Activated gamma-delta T cell (primary cell): Measurements from ENCODE around the gene LUZP4.
"Not testable (repeated sequence)": the region's sequence is repeated elsewhere in the genome, so short reads cannot be mapped to it uniquely, and the experiment has no call there.

Experiments
- DNase-seq: peaks from one replicate; lab custom pipeline; 2025; lab: John Stamatoyannopoulos, UW
- total RNA-seq, 2 donors: gene quantifications; one replicate each; lab custom pipeline; 2026; lab: John Stamatoyannopoulos, UW

LUZP4 gene, protein sequence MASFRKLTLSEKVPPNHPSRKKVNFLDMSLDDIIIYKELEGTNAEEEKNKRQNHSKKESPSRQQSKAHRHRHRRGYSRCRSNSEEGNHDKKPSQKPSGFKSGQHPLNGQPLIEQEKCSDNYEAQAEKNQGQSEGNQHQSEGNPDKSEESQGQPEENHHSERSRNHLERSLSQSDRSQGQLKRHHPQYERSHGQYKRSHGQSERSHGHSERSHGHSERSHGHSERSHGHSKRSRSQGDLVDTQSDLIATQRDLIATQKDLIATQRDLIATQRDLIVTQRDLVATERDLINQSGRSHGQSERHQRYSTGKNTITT
- total RNA-seq, result 0 reads per million in 2 donors

DNA sequence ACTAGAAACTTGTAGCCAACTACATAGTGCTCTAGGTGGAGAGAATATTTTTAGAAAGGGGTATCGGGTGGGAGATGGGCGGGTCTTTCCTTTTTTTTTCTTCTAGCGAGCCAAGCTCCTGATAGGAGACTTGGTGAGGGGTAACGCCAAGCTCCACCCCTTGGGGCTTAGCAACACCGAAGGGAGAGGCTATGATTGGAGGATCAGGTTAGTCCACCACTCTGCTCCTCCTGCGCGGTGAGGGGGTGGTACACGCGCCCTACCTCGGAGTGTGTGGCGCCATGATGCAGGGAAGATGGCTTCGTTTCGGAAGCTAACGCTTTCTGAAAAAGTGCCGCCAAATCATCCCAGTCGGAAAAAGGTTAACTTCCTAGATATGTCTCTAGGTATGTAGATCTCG, at the start of gene LUZP4:
TSS of gene LUZP4 (plus strand) at position 251 of the 400 bp plus-strand sequence. CDS start at position 296, 45 bp downstream.
- no peak for DNase-seq

DNA sequence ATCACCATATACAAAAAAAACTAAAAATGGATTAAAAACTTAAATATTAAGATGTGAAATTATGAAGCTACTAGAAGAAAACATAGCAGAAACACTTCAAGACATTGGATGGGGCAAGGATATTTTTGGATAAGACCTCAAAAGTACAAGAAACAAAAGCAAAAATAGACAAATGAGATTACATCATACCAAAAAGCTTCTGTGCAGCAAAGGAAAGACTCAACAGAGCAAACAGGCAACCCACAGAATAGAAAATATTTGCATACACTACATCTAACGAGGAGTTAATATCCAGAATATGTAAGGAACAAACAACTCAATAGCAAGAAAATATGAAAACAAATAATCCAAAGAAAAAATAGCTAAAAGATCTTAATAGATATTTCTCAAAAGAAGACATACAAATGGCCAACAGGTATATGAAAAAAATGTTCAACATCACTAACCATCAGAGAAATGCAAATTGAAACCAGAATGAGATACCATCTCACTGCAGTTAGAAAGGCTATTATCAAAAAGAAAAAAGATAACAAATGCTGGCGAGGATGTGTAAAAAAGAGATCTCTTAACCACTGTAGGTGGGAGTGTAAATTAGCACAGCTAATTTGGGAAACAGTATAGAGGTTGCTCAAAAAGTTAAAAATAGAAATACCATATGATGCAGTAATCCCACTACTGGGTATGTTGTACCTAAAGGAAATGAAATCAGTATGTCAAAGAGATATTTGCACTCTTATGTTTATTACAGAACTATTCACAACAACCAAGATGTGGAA, 37.9 kb upstream of the LUZP4 start:
- no peak for DNase-seq

DNA sequence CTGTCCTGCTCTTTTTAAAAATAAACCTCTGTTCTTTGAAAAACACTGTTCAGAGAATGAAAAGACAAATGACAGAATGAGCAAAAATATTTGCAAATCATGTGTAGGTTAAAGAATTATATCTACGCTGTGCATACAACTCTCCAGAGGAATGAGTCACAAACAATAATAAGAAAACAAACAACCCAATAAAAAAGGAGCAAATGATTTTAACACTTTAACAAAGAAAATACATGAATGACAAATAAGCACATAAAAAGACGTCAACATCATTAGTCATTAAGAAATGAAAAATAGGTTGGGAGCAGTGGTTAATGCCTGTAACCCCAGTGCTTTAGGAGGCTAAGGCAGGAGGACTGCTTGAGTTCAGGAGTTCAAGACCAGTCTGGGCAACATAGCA, 34.5 kb upstream of the LUZP4 start:
- no peak for DNase-seq

DNA sequence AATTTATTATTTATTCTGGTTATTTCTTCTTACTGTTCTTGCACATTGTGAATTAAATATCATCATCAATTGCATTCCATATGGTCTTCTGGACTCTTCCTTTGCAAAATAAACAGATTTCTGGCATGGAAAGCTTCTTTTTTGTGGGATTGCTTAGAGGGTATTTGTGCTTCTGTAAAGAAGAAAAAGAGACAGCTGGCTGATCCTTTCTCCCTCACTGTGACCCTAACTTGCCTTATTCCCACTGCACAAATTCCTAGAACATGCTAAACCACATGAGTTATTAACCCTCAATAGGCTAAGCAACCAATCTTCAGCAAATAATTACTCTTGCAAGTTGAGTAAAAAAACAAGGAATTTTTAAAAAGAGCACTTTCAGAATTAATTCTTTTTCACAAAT, 31.8 kb upstream of the LUZP4 start:
- DNase-seq, result no peak

DNA sequence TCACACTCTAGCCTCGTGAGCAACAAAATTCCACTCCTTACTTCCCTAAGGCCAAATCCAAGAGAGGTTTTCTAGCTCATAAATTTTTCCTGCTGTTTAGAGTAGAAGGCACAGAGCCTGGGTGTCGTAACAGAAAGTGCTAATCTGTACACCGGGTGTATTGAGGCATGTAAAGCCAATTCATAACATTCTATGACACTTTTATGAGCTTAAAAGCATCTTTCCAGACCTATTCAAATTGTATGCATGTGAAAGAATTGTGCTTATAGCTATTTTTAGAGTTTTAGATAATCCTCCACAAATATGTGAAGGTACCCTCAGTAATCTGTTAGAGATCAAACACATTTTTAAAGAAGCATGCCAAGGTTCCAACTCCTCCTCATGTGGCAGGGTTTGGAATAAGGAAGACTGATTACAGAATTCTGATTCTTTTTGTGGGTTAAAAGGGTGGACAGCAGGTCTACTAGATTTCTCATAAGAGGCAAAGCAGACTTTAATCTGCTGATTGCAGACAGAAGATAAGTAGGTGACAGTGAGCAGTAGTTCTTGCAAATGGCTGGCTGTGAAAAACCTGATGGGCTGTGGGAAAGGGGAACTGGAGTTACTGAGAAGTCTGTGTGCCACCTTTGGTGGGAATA, 30.2 kb upstream of the LUZP4 start:
- no peak for DNase-seq

DNA sequence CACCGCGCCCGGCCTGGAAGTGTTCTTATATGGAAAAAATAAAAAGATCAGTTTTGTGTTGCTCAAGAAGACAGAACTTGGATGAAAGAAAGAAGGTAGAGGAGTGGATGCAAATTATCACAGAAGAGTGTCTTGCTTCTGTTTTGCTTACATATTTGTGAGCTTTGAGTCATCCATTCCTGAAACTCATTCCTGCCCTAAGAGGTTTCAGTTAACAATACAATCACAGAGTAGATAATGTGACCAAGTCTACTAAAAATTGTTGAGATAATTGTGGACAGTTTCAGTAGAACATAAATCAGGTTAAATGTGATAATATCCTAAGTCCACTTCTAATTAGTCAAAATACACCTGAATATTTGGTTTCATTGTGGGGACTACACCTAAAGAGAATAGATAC, 29.2 kb upstream of the LUZP4 start:
- DNase-seq, result no peak

DNA sequence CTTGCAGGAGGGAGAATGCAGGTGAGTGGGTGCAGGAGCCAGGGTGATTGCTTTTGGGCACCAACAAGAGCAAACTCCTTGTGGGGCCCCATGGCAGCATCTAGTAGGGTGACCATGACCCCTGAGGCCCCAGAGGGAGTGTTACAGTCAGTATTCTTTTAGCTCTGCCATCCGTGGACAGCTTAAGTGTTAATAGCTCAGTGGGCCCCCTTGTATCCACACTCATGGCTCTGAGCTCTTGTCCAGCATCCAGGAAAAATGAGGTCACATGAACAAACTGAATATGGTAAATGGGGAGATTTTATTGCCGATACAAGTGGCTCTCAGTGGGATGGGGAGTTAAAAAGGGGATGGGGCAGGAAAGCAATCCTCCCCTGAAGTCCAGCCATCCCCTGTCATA, 28.4 kb upstream of the LUZP4 start:
- no peak for DNase-seq

DNA sequence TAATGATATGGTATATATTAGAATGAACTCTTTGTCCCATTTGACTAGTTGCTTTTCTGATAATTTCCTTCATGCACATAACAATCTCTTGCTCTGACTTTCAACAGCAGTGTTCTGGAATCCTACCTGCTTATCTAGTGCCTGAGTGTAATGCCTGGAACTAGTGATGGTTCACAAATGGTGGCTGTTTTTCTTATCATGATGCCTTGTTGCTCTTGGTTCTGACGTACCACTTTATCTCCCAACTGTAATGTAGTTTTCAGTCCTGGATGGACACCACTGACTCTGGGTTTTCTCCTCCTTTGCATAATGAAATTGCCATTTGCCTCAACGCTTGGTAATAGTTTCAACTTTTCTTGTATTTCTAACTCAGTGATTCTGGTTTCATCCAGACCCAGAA, 25.5 kb upstream of the LUZP4 start:
- no peak for DNase-seq

DNA sequence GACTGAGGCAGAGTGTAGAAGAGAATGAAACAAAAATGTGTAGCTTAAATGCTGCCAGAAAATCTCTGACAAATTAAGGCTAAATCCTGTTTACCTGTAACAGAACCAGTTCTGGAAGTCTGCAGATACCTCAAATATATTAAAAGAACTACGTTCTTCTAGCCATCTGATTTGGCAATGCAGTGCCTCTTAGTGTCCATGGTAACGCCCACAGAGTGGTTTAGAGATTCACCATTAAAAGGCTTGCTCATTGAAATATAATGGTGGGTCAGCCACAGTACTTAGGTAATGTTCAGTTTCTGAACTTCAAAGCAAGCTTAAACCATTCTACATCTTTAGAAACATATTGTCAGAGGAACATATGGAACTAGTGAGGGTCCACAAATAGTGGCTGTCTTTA, 23.2 kb upstream of the LUZP4 start:
- DNase-seq, result no peak

DNA sequence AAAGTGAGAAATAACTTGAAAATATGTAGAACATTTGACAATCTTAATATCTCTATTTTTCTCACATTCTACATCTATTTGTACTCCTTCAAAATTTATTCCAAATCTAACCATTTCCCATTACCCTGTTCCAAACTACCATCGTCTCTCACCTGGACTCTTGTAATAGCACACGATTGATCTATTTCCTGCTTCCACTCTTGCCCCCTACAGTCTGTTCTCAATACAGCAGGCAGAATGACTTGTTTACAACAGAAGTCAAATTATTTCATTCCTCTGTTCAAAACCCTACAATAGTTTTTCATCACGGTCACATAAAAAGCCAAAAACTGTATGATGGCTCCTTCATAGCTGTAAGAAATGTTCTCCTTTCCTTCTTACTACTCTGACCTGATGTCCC, 21.1 kb upstream of the LUZP4 start:
- DNase-seq, result no peak

DNA sequence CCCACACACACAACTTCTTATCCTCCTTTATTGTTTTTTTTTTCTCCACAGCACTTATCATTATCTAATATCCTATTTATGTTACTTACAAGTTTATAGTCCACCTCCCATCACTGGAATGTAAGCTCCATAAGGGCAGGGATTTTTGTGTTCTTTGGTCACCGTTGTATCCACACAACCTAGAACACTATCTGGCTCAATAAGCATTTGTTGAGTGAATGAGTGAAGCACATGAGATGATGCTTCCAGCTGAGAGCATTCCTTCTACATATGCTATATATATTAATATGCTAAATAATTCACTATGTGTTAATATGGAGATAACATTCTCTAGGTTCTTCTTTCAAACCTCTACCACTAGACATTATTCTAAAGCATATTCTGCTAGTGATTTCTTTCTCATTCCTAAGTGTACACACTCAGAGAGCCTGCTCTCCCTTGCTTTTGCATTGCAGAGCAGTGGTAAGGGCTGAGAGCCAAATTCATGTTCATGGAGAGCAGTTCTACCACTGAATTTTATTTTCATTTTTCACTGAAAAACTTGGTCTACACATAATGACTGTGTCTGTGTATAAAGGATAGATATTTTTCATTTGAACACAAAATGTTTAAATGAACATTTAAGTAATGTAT, 20.3 kb upstream of the LUZP4 start:
- no peak for DNase-seq

DNA sequence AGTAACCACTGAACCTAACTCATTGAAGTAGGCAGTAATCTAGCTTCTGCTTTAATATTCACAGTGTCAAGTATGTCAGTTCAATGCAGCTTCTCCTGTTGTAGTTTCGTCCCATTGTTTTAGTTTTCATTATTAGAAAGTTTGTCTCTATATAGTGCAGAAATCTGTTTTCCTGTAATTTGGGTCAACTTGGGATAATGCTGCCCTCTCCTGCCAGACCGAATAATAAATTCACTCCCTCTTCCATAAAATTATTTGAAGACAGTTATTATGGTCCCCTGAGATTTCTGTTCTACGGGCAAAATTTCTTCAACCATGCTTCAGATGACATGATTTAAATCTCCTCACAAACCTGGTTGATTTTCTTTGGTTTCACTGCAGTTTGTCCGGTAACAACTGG, 4.6 kb upstream of the LUZP4 start:
- DNase-seq, result no peak

DNA sequence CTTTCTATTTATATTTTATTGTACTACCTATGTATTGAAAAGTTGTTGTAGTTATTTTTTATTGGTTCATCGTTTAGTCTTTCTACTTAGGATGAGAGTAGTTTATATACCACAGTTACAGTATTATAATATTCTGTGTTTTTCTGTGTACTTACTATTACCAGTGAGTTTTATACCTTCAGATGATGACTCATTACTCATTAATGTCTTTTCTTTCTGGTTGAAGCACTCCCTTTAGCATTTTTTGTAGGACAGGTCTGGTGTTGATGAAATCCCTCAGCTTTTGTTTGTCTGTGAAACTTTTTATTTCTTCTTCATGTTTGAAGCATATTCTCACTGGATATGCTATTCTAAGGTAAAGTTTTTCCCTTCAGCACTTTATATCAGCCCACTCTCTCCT, 7.7 kb downstream of the LUZP4 start:
- DNase-seq, result no peak

DNA sequence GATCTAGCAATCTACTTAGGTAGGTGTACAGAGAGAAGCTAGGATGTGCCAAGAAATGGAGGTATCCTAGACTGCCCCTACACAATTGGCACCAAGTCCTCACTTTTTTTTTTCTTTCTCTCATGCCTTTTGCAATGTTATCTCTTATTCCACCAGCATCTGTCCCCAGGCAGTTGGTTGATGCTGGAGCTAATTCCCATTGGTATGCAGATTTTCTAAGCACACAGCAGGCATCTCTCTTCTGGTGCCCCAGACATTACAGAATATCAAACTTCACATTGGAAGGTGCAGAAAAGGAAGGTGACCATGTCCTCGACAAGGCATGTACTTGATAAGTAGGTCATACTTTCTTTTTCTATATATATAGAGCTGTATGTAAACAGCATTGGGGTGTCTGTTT, 21.6 kb downstream of the LUZP4 start:
- DNase-seq, result no peak

DNA sequence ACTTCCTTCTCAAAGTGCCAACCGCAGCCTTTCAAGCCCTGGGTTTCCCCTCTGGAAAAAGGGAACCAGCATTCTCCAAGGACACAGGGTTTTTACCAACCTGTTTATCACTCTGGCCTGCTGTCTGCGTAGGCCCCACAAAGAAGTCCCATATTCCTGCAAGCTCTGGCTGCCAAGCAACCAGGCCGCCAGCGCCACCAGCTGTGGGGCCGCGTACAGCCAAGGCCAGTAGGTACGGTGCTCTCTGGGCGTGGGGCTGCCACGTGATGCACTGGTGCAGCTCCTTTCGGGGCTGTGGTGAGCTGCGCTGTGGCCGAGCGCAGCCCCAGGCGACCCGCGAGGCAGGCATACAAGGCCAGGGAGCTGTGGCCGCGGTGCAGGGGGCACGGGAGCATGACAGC, 22.1 kb downstream of the LUZP4 start:
- no peak for DNase-seq

DNA sequence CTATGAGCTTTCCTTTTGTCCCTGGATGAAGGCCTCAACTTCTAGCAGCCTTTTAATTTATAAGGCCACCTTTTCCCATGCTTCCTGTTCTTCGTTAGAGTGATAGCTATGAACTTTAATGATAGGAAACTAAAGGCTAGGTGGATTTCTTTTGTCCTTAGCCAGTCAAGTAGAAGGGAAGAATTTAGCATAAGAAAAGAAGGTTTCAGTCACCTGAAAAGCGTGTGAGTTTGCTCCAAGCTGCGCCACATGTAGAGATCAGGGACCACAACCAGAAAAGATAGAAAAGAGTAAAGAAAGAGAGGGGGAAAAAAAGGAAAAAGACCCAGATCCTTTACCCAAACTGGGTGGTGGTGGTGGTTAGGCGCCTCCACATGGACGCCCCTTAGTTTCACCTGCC, 28.6 kb downstream of the LUZP4 start:
- DNase-seq, result no peak

DNA sequence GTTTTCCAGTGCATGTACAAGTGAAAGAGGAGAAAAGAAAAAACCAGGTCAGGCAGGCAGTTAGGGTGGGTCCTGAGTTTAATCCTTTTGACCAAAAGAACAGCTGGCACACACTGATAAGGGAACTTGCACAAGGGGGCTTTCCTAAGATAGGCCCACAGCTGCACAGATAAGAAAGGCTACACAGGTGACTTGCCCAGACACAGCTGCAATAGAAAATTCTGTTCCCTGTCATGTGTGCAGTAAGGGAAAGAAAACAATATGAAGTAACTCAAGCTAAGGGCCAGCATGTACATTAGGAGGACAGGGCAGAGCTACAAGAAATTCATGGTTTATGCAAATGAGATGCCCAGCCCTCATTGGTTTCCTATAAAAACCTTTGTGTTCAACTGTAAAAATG, 32.9 kb downstream of the LUZP4 start:
- no peak for DNase-seq

DNA sequence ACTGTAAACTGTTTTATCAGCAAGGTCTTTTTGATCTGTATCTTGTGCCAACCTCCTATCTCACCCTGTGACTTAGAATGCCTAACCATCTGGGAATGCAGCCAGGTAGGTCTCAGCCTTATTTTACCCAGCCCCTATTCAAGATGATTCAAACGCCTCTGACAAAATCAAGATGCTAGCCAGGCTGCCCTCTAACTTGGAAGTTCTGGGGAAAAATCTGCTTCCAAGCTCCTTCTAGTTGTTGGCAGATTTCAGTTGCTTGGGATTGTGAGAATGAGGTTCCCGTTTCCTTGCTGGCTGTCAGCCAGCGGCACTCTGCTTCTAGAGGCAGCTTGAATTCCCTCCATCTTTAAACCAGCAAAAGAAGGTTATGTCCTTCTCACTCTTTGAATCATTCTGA, 34.7 kb downstream of the LUZP4 start:
- no peak for DNase-seq

DNA sequence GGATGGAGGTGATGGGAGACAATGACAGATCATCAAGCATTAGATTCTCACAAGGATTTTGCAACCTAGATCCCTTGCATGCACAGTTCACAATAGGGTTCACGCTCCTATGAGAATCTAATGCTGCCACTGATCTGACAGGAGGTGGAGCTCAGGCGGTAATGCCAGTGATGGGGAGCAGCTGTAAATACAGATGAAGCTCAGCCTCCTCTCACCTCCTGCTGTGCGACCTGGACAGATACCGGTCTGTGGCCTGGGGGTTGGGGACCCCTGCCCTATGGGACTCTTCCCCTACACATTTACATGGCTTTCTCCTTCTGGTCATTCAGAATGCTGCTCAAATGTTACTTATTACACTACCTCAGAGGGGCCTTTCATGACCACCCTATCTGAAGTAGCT, 39.8 kb downstream of the LUZP4 start:
- DNase-seq, result not testable (repeated sequence)

DNA sequence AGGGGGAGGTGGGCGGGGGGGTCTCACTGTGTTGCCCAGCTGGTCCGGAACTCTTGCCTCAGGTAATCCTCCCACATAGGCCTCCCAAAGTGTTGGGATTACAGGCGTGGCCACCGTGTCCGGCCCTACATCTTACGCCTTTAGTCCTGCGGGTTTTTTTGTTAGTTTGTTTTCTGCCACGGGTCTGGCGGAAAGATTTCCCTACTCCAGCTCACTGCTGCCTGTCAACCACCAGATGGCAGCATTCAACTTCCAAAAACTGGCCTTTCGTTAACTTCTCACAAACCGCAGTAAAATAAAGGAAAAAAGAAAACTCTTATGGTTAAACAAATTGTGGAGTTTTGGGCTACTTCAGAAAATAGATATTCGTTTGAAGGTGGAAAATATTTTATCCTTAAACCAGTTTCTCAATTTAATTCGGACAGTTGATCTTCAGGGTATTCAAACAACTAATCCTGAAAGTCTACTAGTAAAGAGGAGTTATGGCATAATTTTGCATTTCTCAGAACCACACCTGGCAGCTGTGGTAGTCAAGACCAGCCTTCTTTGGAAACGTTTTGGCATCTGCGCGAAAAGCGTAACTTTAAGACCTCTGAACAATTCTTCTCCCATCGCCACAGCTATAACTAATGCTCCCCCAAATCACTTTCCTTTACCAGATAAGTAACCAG, 41.1 kb downstream of the LUZP4 start:
- DNase-seq, result no peak

DNA sequence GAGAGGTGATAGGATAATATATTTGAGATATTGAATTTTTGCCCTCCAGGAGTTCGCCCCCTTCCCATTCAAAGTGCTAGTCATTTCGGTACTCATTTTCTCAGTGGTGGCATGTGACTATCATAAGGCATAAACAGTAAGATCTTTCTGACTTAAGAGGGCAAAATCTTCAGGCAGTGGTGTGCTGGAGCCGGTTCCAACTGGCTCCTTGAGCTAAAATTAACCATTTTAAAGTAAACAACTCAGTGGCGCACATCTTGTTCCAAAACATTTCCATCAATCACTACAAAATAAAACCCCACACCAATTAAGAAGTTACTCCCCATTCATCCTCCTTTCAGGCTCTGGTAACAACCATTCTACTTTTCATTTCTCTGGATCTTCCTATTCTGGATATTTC, 43.3 kb downstream of the LUZP4 start:
- no peak for DNase-seq

DNA sequence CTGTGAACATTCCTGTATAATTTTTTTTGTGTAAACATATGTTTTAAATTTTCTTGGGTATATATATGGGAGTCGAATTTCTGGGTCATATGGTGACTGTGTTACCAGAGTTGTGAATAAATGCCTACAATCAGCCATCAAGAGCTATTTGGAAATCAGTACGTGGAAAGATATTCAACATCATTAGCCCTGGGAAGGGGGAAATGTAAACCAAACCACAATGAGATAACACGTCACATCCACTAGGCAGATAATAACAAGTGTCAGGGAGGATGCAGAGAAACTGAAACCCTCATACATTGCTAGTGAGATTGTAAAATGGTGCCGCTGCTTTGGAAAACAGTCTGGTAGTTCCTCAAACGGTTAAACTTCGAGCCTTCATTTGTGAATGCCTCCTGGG, 43.9 kb downstream of the LUZP4 start:
- DNase-seq, result no peak
